Activated CD4-positive, alpha-beta T cell treated with anti-CD3 and anti-CD28 coated beads, Interleukin-2, Interleukin-4, amounts not matched to agents 100 ng/mL and 50 ng/mL, durations not matched to agents 16 hours and 8 hours (primary cell): Measurements from ENCODE around the gene KRTAP24-1.
A peak's percentile ranks its signal among the peaks of the same experiment; 100 is the strongest.

Experiments used
- DNase-seq: peaks from one replicate; pipeline ENCODE4 v3.0.0-alpha.2; 2020; ENCODE audit warnings: low spot score

The KRTAP24-1 gene

GRCh38 chr21:30282850-30283249 is at the start of gene KRTAP24-1:
TSS of gene KRTAP24-1 (minus strand) at chr21:30282950. CDS start at chr21:30282932, 18 bp downstream.
- DNase-seq = no peak

GRCh38 chr21:30329203-30329875 is 46.6 kb upstream of the KRTAP24-1 start:
- no peak for DNase-seq

- DNase-seq = no peak
Observed at GRCh38 chr21:30326390-30326789, 43.6 kb upstream of the KRTAP24-1 start.

GRCh38 chr21:30320215-30320614 is 37.5 kb upstream of the KRTAP24-1 start, which contains the start of gene KRTAP26-1:
TSS of gene KRTAP26-1 (minus strand) at chr21:30320315. CDS start at chr21:30320035, 280 bp downstream.
- DNase-seq = no peak

- no peak for DNase-seq
Observed at GRCh38 chr21:30315701-30316100, 33.0 kb upstream of the KRTAP24-1 start.

GRCh38 chr21:30306884-30307283 is 24.1 kb upstream of the KRTAP24-1 start:
- no peak for DNase-seq

GRCh38 chr21:30305136-30305535 is 22.4 kb upstream of the KRTAP24-1 start:
- DNase-seq = no peak

GRCh38 chr21:30289215-30289614 is 6.5 kb upstream of the KRTAP24-1 start, which contains the start of gene KRTAP25-1:
TSS of gene KRTAP25-1 (minus strand) at chr21:30289514. CDS start at chr21:30289490, 24 bp downstream.
- no peak for DNase-seq

- no peak for DNase-seq
Observed at GRCh38 chr21:30271611-30272010, 11.1 kb downstream of the KRTAP24-1 start.

- no peak for DNase-seq
Observed at GRCh38 chr21:30271156-30271555, 11.6 kb downstream of the KRTAP24-1 start.

- no peak for DNase-seq
Observed at GRCh38 chr21:30269803-30270530, 12.8 kb downstream of the KRTAP24-1 start.

GRCh38 chr21:30268608-30269197 is 14.0 kb downstream of the KRTAP24-1 start:
- DNase-seq = peak; percentile 18

GRCh38 chr21:30257773-30258172 is 25.0 kb downstream of the KRTAP24-1 start:
- DNase-seq = peak; percentile 5

GRCh38 chr21:30256100-30256499 is 26.6 kb downstream of the KRTAP24-1 start:
- DNase-seq = no peak

- no peak for DNase-seq
Observed at GRCh38 chr21:30255679-30256078, 27.1 kb downstream of the KRTAP24-1 start.

GRCh38 chr21:30251781-30252180 is 31.0 kb downstream of the KRTAP24-1 start:
- DNase-seq = no peak

- no peak for DNase-seq
Observed at GRCh38 chr21:30249936-30250335, 32.8 kb downstream of the KRTAP24-1 start.

- DNase-seq = no peak
Observed at GRCh38 chr21:30248844-30249243, 33.9 kb downstream of the KRTAP24-1 start.

GRCh38 chr21:30245061-30245460 is 37.7 kb downstream of the KRTAP24-1 start:
- no peak for DNase-seq

GRCh38 chr21:30243691-30244090 is 39.1 kb downstream of the KRTAP24-1 start:
- DNase-seq = no peak

- DNase-seq = no peak
Observed at GRCh38 chr21:30240661-30241060, 42.1 kb downstream of the KRTAP24-1 start.

GRCh38 chr21:30238168-30238567 is 44.6 kb downstream of the KRTAP24-1 start:
- DNase-seq = no peak

- DNase-seq = no peak
Observed at GRCh38 chr21:30234643-30235042, 48.1 kb downstream of the KRTAP24-1 start.
